Liver (tissue), 9 donors: ENCODE measurements around the gene LYVE1. TPM values are rescaled to one million over a fixed set of nuclear protein-coding genes. Genes with fewer than 3 reads are reported as not detected.

Experiments
- DNase-seq: peaks from one replicate; pipeline ENCODE4 v3.0.0-alpha.2; 2017; ENCODE audit warnings: low spot score
- H3K27ac ChIP-seq, 2 donors: one replicate each; pipeline ENCODE4 v1.7.0; 2013; ENCODE audit warnings: inconsistent platforms in 2 of 2, low read length in 2 of 2, control low read depth in 1 of 2, low read depth in 1 of 2, mild to moderate bottlenecking in 1 of 2
- H3K27me3 ChIP-seq, 4 donors: one replicate each; pipeline versions ENCODE4 v1.6.1 to v1.7.0; 2013; ENCODE audit warnings: low read length in 3 of 4, inconsistent platforms in 1 of 4, mild to moderate bottlenecking in 1 of 4, moderate library complexity in 1 of 4; ENCODE audit not compliant: control insufficient read depth in 4 of 4, insufficient read depth in 4 of 4
- H3K36me3 ChIP-seq, 4 donors: one replicate each; pipeline versions ENCODE4 v1.6.1 to v1.7.0; 2013; ENCODE audit warnings: low read length in 3 of 4, mild to moderate bottlenecking in 3 of 4, low read depth in 1 of 4, moderate library complexity in 1 of 4; ENCODE audit not compliant: control insufficient read depth in 4 of 4, insufficient read depth in 3 of 4
- H3K4me1 ChIP-seq, 4 donors: one replicate each; pipeline versions ENCODE4 v1.6.1 to v1.7.0; 2013; ENCODE audit warnings: low read length in 3 of 4, mild to moderate bottlenecking in 3 of 4, moderate library complexity in 1 of 4; ENCODE audit not compliant: control insufficient read depth in 4 of 4, insufficient read depth in 4 of 4
- H3K4me3 ChIP-seq, 3 donors: one replicate each; pipeline versions ENCODE4 v1.6.1 to v1.7.0; 2013; ENCODE audit warnings: low read length in 3 of 3, control low read depth in 1 of 3, low read depth in 1 of 3, mild to moderate bottlenecking in 1 of 3
- H3K9ac ChIP-seq, 2 donors: one replicate each; pipeline ENCODE4 v1.7.0; 2013; ENCODE audit warnings: low read length in 2 of 2, mild to moderate bottlenecking in 2 of 2, moderate library complexity in 2 of 2, control low read depth in 1 of 2, low read depth in 1 of 2
- H3K9me3 ChIP-seq, 4 donors: one replicate each; pipeline versions ENCODE4 v1.6.1 to v1.7.0; 2013; ENCODE audit warnings: low read length in 3 of 4; ENCODE audit not compliant: control insufficient read depth in 4 of 4
- CTCF ChIP-seq: fragments of 150-350 bp; IDR thresholded peaks from 2 replicates; pipeline ENCODE4 v1.5.1; 2017; ENCODE audit warnings: improper control_type of control experiment, low read depth, low read length; ENCODE audit not compliant: missing input control
- EGR1 ChIP-seq, 2 donors: IDR thresholded peaks; 2 replicates each; pipeline ENCODE4 v1.6.1; 2016 to 2018; ENCODE audit warnings: antibody characterized with exemption in 2 of 2, low read depth in 2 of 2
- FOXA1 ChIP-seq: IDR thresholded peaks from 2 replicates; pipeline ENCODE4 v1.6.1; 2016; ENCODE audit warnings: antibody characterized with exemption
- FOXA2 ChIP-seq: IDR thresholded peaks from 2 replicates; pipeline ENCODE4 v1.6.1; 2016; ENCODE audit warnings: antibody characterized with exemption
- HNF4A ChIP-seq, 2 donors: conservative IDR thresholded peaks; 2 replicates each; pipeline ENCODE4 v1.6.1; 2016; ENCODE audit warnings: antibody characterized with exemption in 2 of 2, mild to moderate bottlenecking in 2 of 2
- HNF4G ChIP-seq: IDR thresholded peaks from 2 replicates; pipeline ENCODE4 v1.6.1; 2016; ENCODE audit warnings: antibody characterized with exemption
- RAD21 ChIP-seq, 2 donors: IDR thresholded peaks; 2 replicates each; pipeline ENCODE4 v1.6.1; 2016; ENCODE audit warnings: antibody characterized with exemption in 2 of 2, mild to moderate bottlenecking in 2 of 2
- SP1 ChIP-seq: IDR thresholded peaks from 2 replicates; pipeline ENCODE4 v1.6.1; 2018; ENCODE audit warnings: antibody characterized with exemption, mild to moderate bottlenecking
- YY1 ChIP-seq: IDR thresholded peaks from 2 replicates; pipeline ENCODE4 v1.6.1; 2016; ENCODE audit warnings: antibody characterized with exemption, mild to moderate bottlenecking
- ZBTB33 ChIP-seq: IDR thresholded peaks from 2 replicates; pipeline ENCODE4 v1.6.1; 2016; ENCODE audit warnings: antibody characterized with exemption
- WGBS: extraction: QIAGEN DNeasy Blood & Tissue Kit; methylation state at CpG from one replicate; pipeline ENCODE4 v1.1.7; 2013; 5-methylcytosine and 5-hydroxymethylcytosine counted together
- polyA plus RNA-seq, 2 donors: library from polyadenylated mRNA; stranded (reverse) in 1 of 2; unstranded in 1 of 2; fragments of 200-250 nt in 1 of 2; fragments of >200 nt in 1 of 2; fragmentation: Nextera tagmentation in 1 of 2; extraction: Ambion mirVana in 1 of 2; gene quantifications; one replicate each; pipeline versions ENCODE4 v1.2.1 to v1.2.3, GENCODE V29; 2013 to 2015
- total RNA-seq, 2 donors: library from RNA; depleted of rRNA; stranded (reverse); fragments of >200 nt; gene quantifications; one replicate each; pipeline ENCODE4 v1.2.3, GENCODE V29; 2014
- TF ChIP-seq, protein P1 (sequence below): IDR thresholded peaks from 2 replicates; pipeline ENCODE4 v1.6.1; 2016; ENCODE audit warnings: antibody characterized with exemption
- donor health status: healthy.
- donor health status: healthy.
- donor health status: healthy.
- donor health status: healthy.
- donor health status: healthy.

The LYVE1 gene
- total and polyA plus RNA-seq, 4 donors, result 11.3 to 46.7 (median 28.3) TPM

GRCh38 chr11:10599388-10600175 lies 31.1 kb upstream of the LYVE1 start:
- TF ChIP-seq HNF4A (conservative IDR thresholded peaks at IDR 0.05), result no peak
- TF ChIP-seq FOXA2, result no peak
- TF ChIP-seq CTCF, result no peak
- no peak for TF ChIP-seq HNF4G
- TF ChIP-seq ZBTB33, result no peak
- TF ChIP-seq SP1, result no peak
- no peak for TF ChIP-seq FOXA1
- TF ChIP-seq, protein P1, sequence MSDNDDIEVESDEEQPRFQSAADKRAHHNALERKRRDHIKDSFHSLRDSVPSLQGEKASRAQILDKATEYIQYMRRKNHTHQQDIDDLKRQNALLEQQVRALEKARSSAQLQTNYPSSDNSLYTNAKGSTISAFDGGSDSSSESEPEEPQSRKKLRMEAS, result no peak
- no peak for TF ChIP-seq EGR1 (IDR thresholded peaks at IDR 0.05; ENCODE audit: low read depth in 2 of 2)
- TF ChIP-seq YY1, result no peak
- no peak for TF ChIP-seq RAD21 (IDR thresholded peaks at IDR 0.05)
- Histone ChIP-seq H3K9ac (no peak overlapping the region), H3K9me3 (no peaks in the 10 kb centered on the region), H3K27ac (no peak overlapping the region), H3K27me3 (no peaks in the 10 kb centered on the region), H3K4me1 (no peaks in the 10 kb centered on the region), H3K4me3 (no peak overlapping the region), H3K36me3 (no peaks in the 10 kb centered on the region)
- 87% methylated on average over 6 of the region's 6 CpGs for whole genome bisulfite sequencing
- DNase-seq, result no peak

GRCh38 chr11:10598816-10599215 lies 30.4 kb upstream of the LYVE1 start:
- no peak for DNase-seq
- H3K9me3 ChIP-seq, result no peaks in the 10 kb centered on the region
- H3K9ac ChIP-seq, result no peak overlapping the region
- H3K27me3 ChIP-seq, result no peaks in the 10 kb centered on the region
- TF ChIP-seq, protein P1, result no peak
- no peak for TF ChIP-seq HNF4A (conservative IDR thresholded peaks at IDR 0.05)
- TF ChIP-seq CTCF, result no peak
- no peak overlapping the region for H3K4me3 ChIP-seq
- H3K4me1 ChIP-seq, result no peaks in the 10 kb centered on the region
- no peaks in the 10 kb centered on the region for H3K36me3 ChIP-seq
- H3K27ac ChIP-seq, result no peak overlapping the region
- 93% methylated on average over 6 of the region's 6 CpGs for WGBS
